SK-N-SH (cell line): ENCODE measurements around the gene FAM221B.

ENCODE experiments used
- CHD2 ChIP-seq: fragments of 150-350 bp; IDR thresholded peaks from 2 replicates; pipeline ENCODE4 v1.6.1; 2018; ENCODE audit warnings: low read length; ENCODE audit not compliant: partially characterized antibody
- EP300 ChIP-seq, 2 experiments: IDR thresholded peaks; 2 replicates each; pipeline versions ENCODE4 v1.4.0 to v1.6.1; 2012; ENCODE audit warnings: borderline replicate concordance in 1 of 2, low read depth in 1 of 2, low read length in 1 of 2
- GATA2 ChIP-seq: sonication (generic); formaldehyde crosslinking; IDR thresholded peaks from 2 replicates; pipeline ENCODE4 v1.5.0; 2020; ENCODE audit warnings: mild to moderate bottlenecking, missing genetic modification reagents
- JUND ChIP-seq: IDR thresholded peaks from 2 replicates; pipeline ENCODE4 v1.4.0; 2012
- POLR2AphosphoS5 ChIP-seq: IDR thresholded peaks from 2 replicates; pipeline ENCODE4 v1.6.1; 2012; ENCODE audit warnings: low read depth, low read length
- RCOR1 ChIP-seq: fragments of 150-350 bp; IDR thresholded peaks from 2 replicates; pipeline ENCODE4 v1.6.1; 2017; ENCODE audit warnings: antibody characterized with exemption, low read length
- RFX5 ChIP-seq: IDR thresholded peaks from 2 replicates; pipeline ENCODE4 v1.6.1; 2012; ENCODE audit warnings: mild to moderate bottlenecking, improper control_type of control experiment, low read length
- SIN3A ChIP-seq: IDR thresholded peaks from 2 replicates; pipeline ENCODE4 v1.6.1; 2012; ENCODE audit warnings: low read depth, mild to moderate bottlenecking, low read length, moderate library complexity, borderline replicate concordance
- TAF1 ChIP-seq: IDR thresholded peaks from 2 replicates; pipeline ENCODE4 v1.6.1; 2012; ENCODE audit warnings: low read depth, mild to moderate bottlenecking, low read length, moderate library complexity, borderline replicate concordance
- TEAD4 ChIP-seq: IDR thresholded peaks from 2 replicates; pipeline ENCODE4 v1.4.0; 2012; ENCODE audit warnings: mild to moderate bottlenecking, borderline replicate concordance; ENCODE audit not compliant: insufficient read depth
- YY1 ChIP-seq: IDR thresholded peaks from 2 replicates; pipeline ENCODE4 v1.4.0; 2012; ENCODE audit warnings: low read depth, mild to moderate bottlenecking
- TF ChIP-seq, protein P1 (sequence below): fragments of 200-600 bp; sonication (generic); IDR thresholded peaks from 2 replicates; pipeline ENCODE4 v1.6.1; 2017; ENCODE audit warnings: antibody characterized with exemption, mild to moderate bottlenecking, moderate library complexity
- TF ChIP-seq, protein P2 (sequence below): IDR thresholded peaks from 2 replicates; pipeline ENCODE4 v1.6.1; 2012; ENCODE audit warnings: mild to moderate bottlenecking, low read depth, low read length, moderate library complexity

DNA sequence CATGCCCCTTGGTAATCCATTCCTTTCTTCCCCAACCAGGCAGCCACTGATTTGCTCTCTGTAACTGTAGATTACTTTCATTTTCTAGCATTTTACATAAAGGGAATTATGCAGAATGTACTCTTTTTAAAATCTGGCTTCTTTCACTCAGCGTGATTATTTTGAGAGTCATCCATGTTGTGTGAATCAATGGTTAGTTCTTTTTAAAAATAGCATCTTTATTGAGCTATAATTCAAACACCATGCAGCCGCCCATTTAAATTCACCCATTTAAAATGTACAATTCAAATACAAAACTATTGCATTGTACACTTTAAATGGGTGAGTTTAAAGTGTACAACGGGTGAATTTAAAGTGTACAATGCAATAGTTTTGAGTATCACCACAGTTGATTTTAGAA, 44.0 kb upstream of the FAM221B start:
- TF ChIP-seq CHD2 (no peak), YY1 (no peak), RCOR1 (no peak), GATA2 (CRISPR knock-in tag) (no peak), POLR2AphosphoS5 (no peak), JUND (no peak), TAF1 (no peak), TEAD4 (no peak), EP300 (IDR thresholded peaks at IDR 0.05; ENCODE audit: borderline replicate concordance in 1 of 2, low read depth in 1 of 2, low read length in 1 of 2) (no peak), RFX5 (no peak), SIN3A (no peak)
- TF ChIP-seq, protein P1, sequence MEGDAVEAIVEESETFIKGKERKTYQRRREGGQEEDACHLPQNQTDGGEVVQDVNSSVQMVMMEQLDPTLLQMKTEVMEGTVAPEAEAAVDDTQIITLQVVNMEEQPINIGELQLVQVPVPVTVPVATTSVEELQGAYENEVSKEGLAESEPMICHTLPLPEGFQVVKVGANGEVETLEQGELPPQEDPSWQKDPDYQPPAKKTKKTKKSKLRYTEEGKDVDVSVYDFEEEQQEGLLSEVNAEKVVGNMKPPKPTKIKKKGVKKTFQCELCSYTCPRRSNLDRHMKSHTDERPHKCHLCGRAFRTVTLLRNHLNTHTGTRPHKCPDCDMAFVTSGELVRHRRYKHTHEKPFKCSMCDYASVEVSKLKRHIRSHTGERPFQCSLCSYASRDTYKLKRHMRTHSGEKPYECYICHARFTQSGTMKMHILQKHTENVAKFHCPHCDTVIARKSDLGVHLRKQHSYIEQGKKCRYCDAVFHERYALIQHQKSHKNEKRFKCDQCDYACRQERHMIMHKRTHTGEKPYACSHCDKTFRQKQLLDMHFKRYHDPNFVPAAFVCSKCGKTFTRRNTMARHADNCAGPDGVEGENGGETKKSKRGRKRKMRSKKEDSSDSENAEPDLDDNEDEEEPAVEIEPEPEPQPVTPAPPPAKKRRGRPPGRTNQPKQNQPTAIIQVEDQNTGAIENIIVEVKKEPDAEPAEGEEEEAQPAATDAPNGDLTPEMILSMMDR, result no peak
- TF ChIP-seq, protein P2, sequence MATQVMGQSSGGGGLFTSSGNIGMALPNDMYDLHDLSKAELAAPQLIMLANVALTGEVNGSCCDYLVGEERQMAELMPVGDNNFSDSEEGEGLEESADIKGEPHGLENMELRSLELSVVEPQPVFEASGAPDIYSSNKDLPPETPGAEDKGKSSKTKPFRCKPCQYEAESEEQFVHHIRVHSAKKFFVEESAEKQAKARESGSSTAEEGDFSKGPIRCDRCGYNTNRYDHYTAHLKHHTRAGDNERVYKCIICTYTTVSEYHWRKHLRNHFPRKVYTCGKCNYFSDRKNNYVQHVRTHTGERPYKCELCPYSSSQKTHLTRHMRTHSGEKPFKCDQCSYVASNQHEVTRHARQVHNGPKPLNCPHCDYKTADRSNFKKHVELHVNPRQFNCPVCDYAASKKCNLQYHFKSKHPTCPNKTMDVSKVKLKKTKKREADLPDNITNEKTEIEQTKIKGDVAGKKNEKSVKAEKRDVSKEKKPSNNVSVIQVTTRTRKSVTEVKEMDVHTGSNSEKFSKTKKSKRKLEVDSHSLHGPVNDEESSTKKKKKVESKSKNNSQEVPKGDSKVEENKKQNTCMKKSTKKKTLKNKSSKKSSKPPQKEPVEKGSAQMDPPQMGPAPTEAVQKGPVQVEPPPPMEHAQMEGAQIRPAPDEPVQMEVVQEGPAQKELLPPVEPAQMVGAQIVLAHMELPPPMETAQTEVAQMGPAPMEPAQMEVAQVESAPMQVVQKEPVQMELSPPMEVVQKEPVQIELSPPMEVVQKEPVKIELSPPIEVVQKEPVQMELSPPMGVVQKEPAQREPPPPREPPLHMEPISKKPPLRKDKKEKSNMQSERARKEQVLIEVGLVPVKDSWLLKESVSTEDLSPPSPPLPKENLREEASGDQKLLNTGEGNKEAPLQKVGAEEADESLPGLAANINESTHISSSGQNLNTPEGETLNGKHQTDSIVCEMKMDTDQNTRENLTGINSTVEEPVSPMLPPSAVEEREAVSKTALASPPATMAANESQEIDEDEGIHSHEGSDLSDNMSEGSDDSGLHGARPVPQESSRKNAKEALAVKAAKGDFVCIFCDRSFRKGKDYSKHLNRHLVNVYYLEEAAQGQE, result no peak
